H1 (cell line): ENCODE measurements around the gene ENTPD2. TPM values are rescaled to one million over a fixed set of nuclear protein-coding genes. Genes with fewer than 3 reads are reported as not detected.

Experiments used
- CTCF ChIA-PET: fragments of 300-600 bp; sonication (Branson Sonifier 250); formaldehyde crosslinking; loops from one replicate; lab custom pipeline; 2021; ENCODE audit not compliant: partially characterized antibody; lab: Charles Lee
- POLR2A ChIA-PET: fragments of 300-600 bp; sonication (Branson Sonifier 250); formaldehyde crosslinking; loops from one replicate; lab custom pipeline; 2021; ENCODE audit warnings: inconsistent platforms; ENCODE audit not compliant: partially characterized antibody; lab: Charles Lee
- DNase-seq, 2 experiments: peaks; one replicate each; pipeline versions ENCODE4 v3.0.0 to v3.0.0-alpha.2; 2010 to 2022; ENCODE audit warnings: low spot score in 2 of 2, low read depth in 1 of 2, mixed read lengths in 1 of 2
- FAIRE-seq: peaks from 2 replicates; lab custom pipeline; 2011; peaks lifted over from hg19 to GRCh38; lab: Jason Lieb, UNC
- H2AFZ ChIP-seq: 2 replicates; pipeline ENCODE4 v1.8.1; 2012; ENCODE audit warnings: low read length, inconsistent platforms
- H2AK5ac ChIP-seq: 2 replicates; pipeline ENCODE4 v1.6.1; 2013; ENCODE audit warnings: low read depth, low read length
- H2BK120ac ChIP-seq: replicated peaks from 2 replicates; pipeline ENCODE3; 2013; ENCODE audit warnings: low read depth, low read length, inconsistent platforms
- H2BK12ac ChIP-seq: 2 replicates; pipeline ENCODE4 v1.6.1; 2013; ENCODE audit warnings: low read depth, low read length
- H2BK15ac ChIP-seq: 2 replicates; pipeline ENCODE4 v1.6.1; 2013; ENCODE audit warnings: low read length
- H2BK20ac ChIP-seq: 2 replicates; pipeline ENCODE4 v1.6.1; 2013; ENCODE audit warnings: low read length
- H2BK5ac ChIP-seq: 2 replicates; pipeline ENCODE4 v1.6.1; 2013; ENCODE audit warnings: low read depth, low read length
- H3K14ac ChIP-seq: 2 replicates; pipeline ENCODE4 v1.6.1; 2013; ENCODE audit warnings: inconsistent platforms; ENCODE audit not compliant: insufficient read length
- H3K18ac ChIP-seq: 2 replicates; pipeline ENCODE4 v1.6.1; 2013; ENCODE audit warnings: low read length; ENCODE audit errors: extremely low read depth
- H3K23ac ChIP-seq: 2 replicates; pipeline ENCODE4 v1.6.1; 2013; ENCODE audit warnings: inconsistent platforms; ENCODE audit not compliant: insufficient read length
- H3K23me2 ChIP-seq: 2 replicates; pipeline ENCODE4 v1.6.1; 2013; ENCODE audit warnings: low read depth, low read length
- H3K27ac ChIP-seq: 2 replicates; pipeline ENCODE4 v1.6.1; 2011; ENCODE audit warnings: low read depth, low read length, inconsistent platforms
- H3K27me3 ChIP-seq, 4 experiments: replicated peaks in 1 of 4; 1 replicate in 1 of 4; 2 replicates in 3 of 4; pipeline versions ENCODE4 v1.6.1 to v1.8.1; 2011 to 2013; ENCODE audit warnings: low read length in 3 of 4, mild to moderate bottlenecking in 3 of 4, inconsistent platforms in 2 of 4, mixed read lengths in 2 of 4, moderate library complexity in 1 of 4; ENCODE audit not compliant: control insufficient read depth in 3 of 4, insufficient read depth in 3 of 4; ENCODE audit errors: extremely low read depth in 1 of 4
- H3K36me3 ChIP-seq, 4 experiments: 2 replicates each; pipeline versions ENCODE4 v1.6.1 to v1.8.1; 2011 to 2013; ENCODE audit warnings: mild to moderate bottlenecking in 4 of 4, low read length in 3 of 4, moderate library complexity in 2 of 4, control low read depth in 1 of 4, inconsistent platforms in 1 of 4; ENCODE audit not compliant: insufficient read depth in 4 of 4, control insufficient read depth in 2 of 4
- H3K4ac ChIP-seq: replicated peaks from 2 replicates; pipeline ENCODE3; 2013; ENCODE audit warnings: low read length, low read depth, mixed read lengths, inconsistent platforms; ENCODE audit not compliant: insufficient read length
- H3K4me1 ChIP-seq, 4 experiments: replicated peaks in 1 of 4; 1 replicate in 1 of 4; 2 replicates in 3 of 4; pipeline versions ENCODE4 v1.6.1 to v1.8.1; 2011 to 2013; ENCODE audit warnings: low read length in 3 of 4, inconsistent platforms in 2 of 4, mixed read lengths in 1 of 4; ENCODE audit not compliant: insufficient read depth in 4 of 4, control insufficient read depth in 3 of 4
- H3K4me2 ChIP-seq, 2 experiments: 2 replicates each; pipeline versions ENCODE4 v1.6.1 to v1.8.1; 2011 to 2013; ENCODE audit warnings: low read depth in 2 of 2, low read length in 2 of 2, control low read depth in 1 of 2, inconsistent platforms in 1 of 2, mild to moderate bottlenecking in 1 of 2; ENCODE audit not compliant: insufficient read depth in 1 of 2
- H3K4me3 ChIP-seq, 4 experiments: fragments of 200-600, 300-600 bp in 1 of 4; sonication (generic), shearing (Covaris generic), sonication (Bioruptor Twin) in 1 of 4; 2 replicates each; pipeline versions ENCODE4 v1.5.1 to v1.8.1; 2011 to 2016; ENCODE audit warnings: low read length in 4 of 4, low read depth in 3 of 4, control low read depth in 2 of 4, inconsistent platforms in 2 of 4, mild to moderate bottlenecking in 2 of 4, mixed read lengths in 1 of 4, moderate library complexity in 1 of 4; ENCODE audit not compliant: insufficient read depth in 2 of 4; ENCODE audit errors: extremely low read depth in 1 of 4
- H3K56ac ChIP-seq: replicated peaks from 2 replicates; pipeline ENCODE3; 2013; ENCODE audit warnings: low read depth, mild to moderate bottlenecking, mixed read lengths, low read length, inconsistent platforms; ENCODE audit not compliant: insufficient read length
- H3K79me1 ChIP-seq: 2 replicates; pipeline ENCODE4 v1.6.1; 2013; ENCODE audit warnings: low read depth, low read length, control low read depth
- H3K79me2 ChIP-seq, 2 experiments: 2 replicates each; pipeline versions ENCODE4 v1.6.1 to v1.8.1; 2012 to 2013; ENCODE audit warnings: low read length in 2 of 2, mild to moderate bottlenecking in 2 of 2, inconsistent platforms in 1 of 2; ENCODE audit not compliant: insufficient read depth in 2 of 2, control insufficient read depth in 1 of 2
- H3K9ac ChIP-seq, 4 experiments: replicated peaks in 1 of 4; 1 replicate in 1 of 4; 2 replicates in 3 of 4; pipeline versions ENCODE4 v1.6.1 to v1.8.1; 2011 to 2013; ENCODE audit warnings: low read depth in 3 of 4, low read length in 3 of 4, control low read depth in 2 of 4, mild to moderate bottlenecking in 2 of 4, moderate library complexity in 2 of 4, inconsistent platforms in 1 of 4; ENCODE audit errors: extremely low read depth in 1 of 4
- H3K9me3 ChIP-seq, 2 experiments: 2 replicates each; pipeline versions ENCODE4 v1.6.1 to v1.8.1; 2012 to 2013; ENCODE audit warnings: mild to moderate bottlenecking in 2 of 2, moderate library complexity in 2 of 2, control low read depth in 1 of 2, inconsistent platforms in 1 of 2, low read depth in 1 of 2, low read length in 1 of 2, mixed read lengths in 1 of 2; ENCODE audit not compliant: insufficient read depth in 2 of 2
- H4K20me1 ChIP-seq, 2 experiments: replicated peaks in 1 of 2; 2 replicates each; pipeline versions ENCODE3 to v1.8.1; 2011 to 2013; ENCODE audit warnings: inconsistent platforms in 2 of 2, low read length in 2 of 2, mild to moderate bottlenecking in 1 of 2; ENCODE audit not compliant: insufficient read depth in 2 of 2, control insufficient read depth in 1 of 2
- H4K5ac ChIP-seq: 2 replicates; pipeline ENCODE4 v1.6.1; 2013; ENCODE audit warnings: low read length, low read depth, mixed read lengths, inconsistent platforms; ENCODE audit not compliant: insufficient read length
- H4K8ac ChIP-seq: 2 replicates; pipeline ENCODE4 v1.8.0; 2013; ENCODE audit warnings: mild to moderate bottlenecking, moderate library complexity, low read length, inconsistent platforms; ENCODE audit not compliant: insufficient read depth; ENCODE audit errors: extremely low read depth
- H4K91ac ChIP-seq: replicated peaks from 2 replicates; pipeline ENCODE3; 2013; ENCODE audit warnings: low read length, mixed read lengths, inconsistent platforms; ENCODE audit not compliant: insufficient read length
- CTCF ChIP-seq, 3 experiments: IDR thresholded peaks; 1 replicate in 2 of 3; 2 replicates in 1 of 3; pipeline versions ENCODE4 v1.5.1 to v1.6.1; 2011; ENCODE audit warnings: low read length in 3 of 3, mild to moderate bottlenecking in 3 of 3, inconsistent platforms in 2 of 3, low read depth in 1 of 3, moderate library complexity in 1 of 3; ENCODE audit not compliant: insufficient read depth in 1 of 3; ENCODE audit errors: control extremely low read depth in 1 of 3
- EZH2 ChIP-seq: fragments of 200-600 bp; sonication (generic); IDR thresholded peaks from 2 replicates; pipeline ENCODE4 v1.7.1; 2012; ENCODE audit warnings: low read depth, mild to moderate bottlenecking, moderate library complexity, low read length, inconsistent platforms; ENCODE audit not compliant: severe bottlenecking
- HDAC6 ChIP-seq: IDR thresholded peaks from one replicate; pipeline ENCODE4 v1.7.1; 2012; ENCODE audit warnings: low read depth, mild to moderate bottlenecking, inconsistent platforms, low read length, moderate library complexity
- MAFK ChIP-seq: IDR thresholded peaks from 2 replicates; pipeline ENCODE4 v1.6.1; 2012; ENCODE audit warnings: low read depth, mild to moderate bottlenecking, improper control_type of control experiment, low read length
- WGBS, 2 experiments: shearing (Covaris generic) in 1 of 2; methylation state at CpG; one replicate each; pipeline versions ENCODE4 v1.1.6 to v1.1.7; 2013 to 2015; ENCODE audit warnings: low lambda C conversion rate in 2 of 2, mixed read lengths in 2 of 2, inconsistent platforms in 1 of 2, low coverage in 1 of 2, missing lambda C conversion rate in 1 of 2; ENCODE audit not compliant: insufficient replicate concordance in 2 of 2, insufficient coverage in 1 of 2, insufficient read length in 1 of 2; ENCODE audit errors: extremely low coverage in 1 of 2, missing lambda C conversion rate in 1 of 2; 5-methylcytosine and 5-hydroxymethylcytosine counted together
- polyA plus RNA-seq, 7 experiments: library from polyadenylated mRNA; depleted of rRNA in 3 of 7; stranded (reverse) in 5 of 7; unstranded in 2 of 7; fragments of >200 nt in 5 of 7; fragments of 200-250 nt in 2 of 7; gene quantifications; 1 replicate in 5 of 7; 2 replicates in 1 of 7; 4 replicates in 1 of 7; pipeline versions ENCODE4 v1.2.1 to v1.2.3, GENCODE V29; 2011 to 2013; ENCODE audit warnings: missing spikeins in 2 of 7, mixed read lengths in 2 of 7
- total RNA-seq: library from RNA; stranded (reverse); fragmentation: NEBNext Ultra II Directional; extraction: Animal tissue kit (Norgen Biotek cat#: 25700); gene quantifications from 2 replicates; pipeline ENCODE4 v1.2.1, GENCODE V29; 2021

ENTPD2 gene
- total and polyA plus RNA-seq, 2 of the 8 experiments (the other 6 are each of a cell fraction or from before 2014, with no cell fraction given), result 0.65 to 3.8 TPM

- no peak overlapping the region for H2BK15ac ChIP-seq
- ChIA-PET CTCF (interaction anchor here (0.6 to 8.5 kb wide), 73 partner anchors 8 to 1039 kb away, joined by 3 to 110 read pairs (median 6); partner anchors contain the start of genes AJM1, C8G, CLIC3 and GRIN1), POLR2A (interaction anchor here (1.0 to 1.9 kb wide), 5 partner anchors 14 to 212 kb away, joined by 3 to 6 read pairs (median 4); no protein-coding TSS in a partner anchor)
- H3K4me2 ChIP-seq, result no peak overlapping the region
- no peak overlapping the region for H3K23ac ChIP-seq
- no peak overlapping the region for H2AFZ ChIP-seq
- no peaks in the 10 kb centered on the region for H4K20me1 ChIP-seq
- no peak overlapping the region for H3K4ac ChIP-seq
- peaks cover 4% of the 10 kb centered on the region; the same call in 1 of the 2 replicates for H3K23me2 ChIP-seq
- no peaks in the 10 kb centered on the region for H3K9me3 ChIP-seq
- H2AK5ac ChIP-seq, result no peak overlapping the region
- H3K79me2 ChIP-seq, result no peaks in the 10 kb centered on the region
- H3K18ac ChIP-seq, result no peak overlapping the region
- no peak overlapping the region for H3K14ac ChIP-seq
- H3K4me3 ChIP-seq, result no peak overlapping the region
- no peaks in the 10 kb centered on the region for H3K36me3 ChIP-seq
- H3K27me3 ChIP-seq, result peaks cover 1 to 27% (median 15%) of the 10 kb centered on the region in 4 experiments; a peak in 6 of 7 replicates
- H3K79me1 ChIP-seq, result no peaks in the 10 kb centered on the region
- H4K8ac ChIP-seq, result no peak overlapping the region
- 83% methylated on average over 15 of the region's 15 CpGs; no CpG with 5 or more reads in 1 of the 2 experiments for WGBS, 2 experiments
- H4K91ac ChIP-seq, result no peak overlapping the region
- no peak overlapping the region for H2BK12ac ChIP-seq
- no peak overlapping the region for H2BK20ac ChIP-seq
- no peak overlapping the region for H2BK5ac ChIP-seq
- H3K27ac ChIP-seq, result no peak overlapping the region
- H3K4me1 ChIP-seq, result peaks cover 0 to 11% (median 2%) of the 10 kb centered on the region in 4 experiments; a peak in 5 of 7 replicates
- H4K5ac ChIP-seq, result no peak overlapping the region
- H3K56ac ChIP-seq, result no peak overlapping the region
- no peak for FAIRE-seq
- no peak overlapping the region for H2BK120ac ChIP-seq
- no peak for DNase-seq
- TF ChIP-seq HDAC6, result no peak
- peak; percentile 4 for TF ChIP-seq EZH2
- TF ChIP-seq MAFK, result no peak
- no peak for TF ChIP-seq CTCF (IDR thresholded peaks at IDR 0.05; ENCODE audit: control extremely low read depth in 1 of 3, insufficient read depth in 1 of 3, low read depth in 1 of 3, low read length in 3 of 3)
- H3K9ac ChIP-seq, result no peak overlapping the region
These were observed 23.9 kb downstream of the ENTPD2 start for GRCh38 chr9:137030006-137030405.
